SK-MEL-5 (cell line): ENCODE measurements around the gene GCN1. TPM values are rescaled to one million over a fixed set of nuclear protein-coding genes. Genes with fewer than 3 reads are reported as not detected.

Source experiments
- DNase-seq: peaks from one replicate; pipeline ENCODE4 v3.0.0-alpha.2; 2016; ENCODE audit warnings: low read depth, low spot score
- in situ Hi-C: cut with HindIII; loops from 2 replicates; pipeline ENCODE4 v1.10.0; 2016; ENCODE audit warnings: low sequenced_read_pairs, high pct_unique_total_duplicates, low pct_unique_long_range_greater_than_20kb
- total RNA-seq: library from RNA; depleted of rRNA; stranded (reverse); fragments of >200 nt; shearing (Covaris generic); gene quantifications from 2 replicates; pipeline ENCODE4 v1.2.3, GENCODE V29; 2014

Gene GCN1
- total RNA-seq, 1 experiment from 2014 or later = 46.4 TPM

DNA sequence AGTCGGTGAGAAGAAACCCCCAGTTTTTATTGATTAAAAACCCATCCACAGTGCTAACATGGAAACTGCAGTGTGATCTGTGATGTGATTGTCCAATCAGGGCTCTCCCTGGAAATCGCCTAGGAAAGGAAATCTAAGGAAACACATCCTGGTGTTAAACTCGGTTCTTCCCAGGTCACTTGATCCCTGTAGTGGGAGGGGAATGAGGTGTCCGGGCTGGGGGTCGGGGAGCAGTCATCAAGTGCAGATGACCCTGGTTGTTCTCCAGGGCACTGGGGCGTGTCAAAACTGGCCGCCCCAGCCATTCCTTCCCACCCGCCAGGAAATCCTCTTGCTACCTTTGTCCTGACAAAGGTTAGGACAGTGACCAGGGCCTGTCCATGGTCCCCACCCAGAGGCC lies 98.8 kb downstream of the GCN1 start:
- no peak for DNase-seq

DNA sequence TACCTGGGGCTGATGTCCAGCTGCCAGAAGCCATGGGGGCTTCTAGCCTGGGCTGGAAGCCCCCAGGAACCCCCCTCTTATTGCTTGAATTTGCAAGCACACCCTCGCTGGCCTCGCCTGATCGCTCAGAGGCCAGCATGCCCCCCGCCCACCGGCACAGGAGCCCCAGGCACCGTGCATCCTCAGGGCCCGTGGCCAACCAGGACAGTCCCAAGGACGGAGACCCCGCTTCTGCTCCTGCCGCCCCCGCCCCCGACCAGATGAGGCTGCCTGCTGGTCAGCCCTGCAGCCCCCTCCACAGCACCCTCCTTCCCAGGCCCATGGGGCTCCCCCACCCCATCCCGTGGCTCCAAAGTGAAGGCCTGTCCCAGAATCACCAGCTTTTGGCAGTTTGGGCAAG lies 99.2 kb downstream of the GCN1 start:
- no peak for DNase-seq
- in situ Hi-C loops = no loop called here

More for the DNA sequence above, 98.8 kb downstream of the GCN1 start:
- in situ Hi-C loops = no loop called here

DNA sequence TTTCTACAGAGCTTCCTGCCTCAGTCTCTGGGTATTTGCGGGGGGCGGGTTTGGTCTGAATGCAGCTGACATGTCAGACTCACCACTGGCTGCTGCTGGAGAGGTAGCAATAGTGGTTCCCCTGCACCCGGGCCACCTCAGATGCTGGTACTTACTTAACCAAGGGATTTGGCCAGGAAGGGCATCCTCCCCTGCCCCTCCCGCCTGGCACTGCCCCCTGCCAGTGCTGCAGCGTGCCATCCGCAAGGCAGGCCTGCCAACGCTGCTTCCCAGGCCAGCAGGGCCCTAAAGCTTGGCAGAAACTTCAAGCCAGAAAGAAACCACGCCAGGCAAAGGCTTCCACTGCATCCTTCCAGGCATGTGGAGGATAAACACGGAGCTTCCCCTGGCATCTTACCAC lies 100.0 kb downstream of the GCN1 start:
- no peak for DNase-seq
- in situ Hi-C loops = no loop called here

DNA sequence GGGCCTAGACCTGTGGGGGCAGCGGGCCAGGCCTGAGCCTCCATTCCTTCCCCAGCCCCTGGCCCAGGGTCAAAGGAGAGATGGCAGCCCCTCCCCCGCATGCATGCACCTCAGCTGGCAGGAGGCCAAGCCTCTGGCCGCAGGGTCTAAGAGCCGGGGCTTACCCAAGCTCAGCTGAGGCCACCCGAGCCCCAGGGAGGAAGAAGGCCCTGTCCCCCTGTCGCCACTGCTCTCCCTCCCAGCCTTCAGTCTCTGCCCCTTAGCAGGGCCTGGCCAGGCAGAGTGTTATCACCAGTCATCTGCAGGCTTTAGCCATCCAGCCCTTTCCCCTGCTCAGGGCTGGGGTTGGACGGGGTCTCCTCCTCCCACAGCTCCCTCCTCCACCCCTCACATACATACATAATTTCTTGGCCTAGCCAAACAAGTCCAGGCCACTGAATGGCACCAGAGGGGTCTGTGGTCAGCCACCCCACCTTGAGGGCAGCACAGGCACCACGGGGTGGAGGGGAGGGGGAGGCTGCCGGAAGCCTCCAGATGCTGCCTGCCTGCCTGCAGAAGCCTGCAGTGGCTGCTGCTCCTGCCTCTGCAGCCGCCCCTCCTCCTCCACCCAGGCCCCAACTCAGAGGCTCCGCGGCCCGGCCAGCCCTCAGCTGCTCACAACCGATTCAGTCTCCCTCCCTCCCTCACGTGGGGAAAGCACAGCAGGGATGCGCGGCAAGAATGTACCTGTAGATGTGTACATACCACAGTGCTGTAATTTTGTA lies 100.7 kb downstream of the GCN1 start:
- in situ Hi-C loops = no loop called here
- DNase-seq = no peak

DNA sequence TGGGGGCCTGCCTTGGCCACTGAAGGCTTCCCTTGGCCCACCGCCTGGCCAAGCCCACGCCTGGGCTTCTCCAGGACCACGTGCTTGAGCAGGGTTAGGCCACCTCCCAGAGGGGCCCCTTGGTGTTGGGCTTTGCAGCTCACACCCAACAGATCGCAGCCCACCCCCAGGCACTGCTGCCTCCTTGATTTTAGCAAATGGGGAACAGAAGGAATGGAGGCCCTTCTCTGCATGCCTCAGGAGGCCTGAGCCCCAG lies 101.3 kb downstream of the GCN1 start:
- no peak for DNase-seq
- in situ Hi-C loops = no loop called here

DNA sequence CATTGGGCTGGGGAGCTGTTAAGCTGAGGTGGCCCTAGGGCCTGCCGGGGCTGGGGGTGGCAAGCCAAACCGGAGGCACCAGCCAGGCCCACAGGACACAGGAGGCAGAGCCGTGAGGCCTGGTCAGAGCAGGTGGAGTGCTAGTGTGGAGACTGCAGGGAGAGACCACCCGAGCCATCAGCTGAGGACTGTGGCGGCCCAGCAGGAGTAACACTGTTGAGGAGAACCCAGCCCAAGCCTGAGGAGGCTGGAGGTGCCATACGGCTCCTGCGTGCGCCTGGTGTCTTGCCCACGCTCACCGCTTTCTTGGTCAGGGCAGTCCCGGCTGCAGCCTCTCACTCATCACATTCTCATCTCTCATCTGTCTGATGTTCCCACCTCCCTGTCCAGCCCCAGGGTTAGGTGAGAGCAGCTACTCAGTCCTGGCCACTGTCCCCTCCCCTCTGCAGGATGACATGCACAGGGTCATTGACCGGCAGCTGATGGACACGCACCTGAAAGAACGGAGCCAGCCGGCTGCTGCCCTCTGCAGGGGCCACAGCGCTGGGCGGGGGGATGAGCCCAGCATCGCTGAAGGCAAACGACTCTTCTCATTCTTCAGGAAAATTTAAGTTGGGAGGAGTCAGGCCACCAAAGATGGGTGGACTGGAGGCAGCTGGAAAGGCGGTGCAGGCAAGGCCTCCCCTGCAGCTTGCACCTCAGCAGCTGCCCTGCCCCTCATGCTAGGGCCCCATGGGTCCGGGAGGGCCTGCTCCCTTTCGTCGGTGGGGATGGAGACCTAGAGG lies 101.8 kb downstream of the GCN1 start:
- in situ Hi-C loops = no loop called here
- DNase-seq = no peak

DNA sequence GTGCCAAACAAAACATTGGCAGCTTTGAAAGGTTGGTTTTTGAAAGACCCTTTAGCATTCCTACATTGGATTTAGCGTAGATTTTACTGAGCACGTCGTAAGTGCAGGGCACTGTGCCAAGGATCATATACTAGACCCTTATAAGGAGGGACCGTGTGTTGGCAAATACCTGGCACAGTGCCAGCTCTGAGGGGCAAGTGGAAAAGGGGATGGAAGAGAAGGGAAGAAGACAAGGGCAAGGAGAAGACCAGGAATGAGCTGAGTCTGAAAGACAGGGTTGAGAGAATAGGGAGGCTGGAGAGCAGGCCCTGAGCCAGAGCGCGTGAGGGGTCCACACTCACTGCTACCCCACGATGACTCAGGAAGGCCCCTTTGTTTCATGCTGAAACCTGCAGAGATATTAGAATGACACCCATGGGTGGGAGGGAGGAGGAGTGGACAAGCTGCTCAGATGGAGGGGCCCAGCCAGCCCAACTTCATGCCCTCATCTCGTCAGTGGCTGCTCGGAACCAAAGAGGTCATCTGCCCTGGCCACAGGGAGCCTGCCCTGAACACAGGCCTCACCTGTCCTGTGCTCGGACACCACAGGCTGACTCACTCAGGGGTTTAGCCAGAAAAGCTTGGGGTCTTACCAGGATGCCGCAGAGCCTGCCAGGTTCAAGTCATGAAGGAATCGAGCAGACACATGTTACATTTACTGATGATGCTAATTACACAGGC lies 103.0 kb downstream of the GCN1 start:
- in situ Hi-C loops = no loop called here
- no peak for DNase-seq

DNA sequence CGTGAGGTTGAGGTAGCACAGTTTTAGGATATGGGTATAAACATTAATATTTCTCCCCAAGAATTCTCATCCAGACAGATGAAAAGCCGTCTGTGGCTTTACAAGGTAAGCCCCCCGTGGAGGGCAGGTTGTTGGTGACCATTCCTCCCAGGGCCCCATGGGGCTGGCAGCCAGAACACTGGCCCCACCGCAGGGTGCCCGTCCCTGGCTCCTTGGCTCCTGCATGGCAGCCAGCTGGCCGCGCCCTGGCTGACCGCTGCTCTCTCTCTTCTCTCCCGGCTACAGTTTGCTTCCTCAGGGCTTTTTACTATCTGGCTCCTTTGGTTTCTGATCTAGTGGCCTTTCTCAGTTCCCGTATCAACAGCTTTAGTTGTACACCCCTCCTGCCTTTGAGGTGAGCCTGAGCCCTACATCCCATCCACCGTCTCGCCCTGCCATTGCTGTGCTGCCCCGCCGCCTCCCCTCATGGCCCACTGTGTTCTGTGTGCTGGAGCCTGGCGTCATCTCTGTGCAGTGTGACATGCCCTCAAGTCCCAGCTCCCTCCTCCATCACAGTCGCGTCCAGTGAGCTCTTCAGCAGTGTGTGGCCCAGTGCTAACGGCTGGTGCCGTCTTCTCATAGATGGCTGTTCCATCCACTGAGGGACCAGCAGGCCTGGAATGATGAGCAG lies 103.8 kb downstream of the GCN1 start:
- in situ Hi-C loops = no loop called here

DNA sequence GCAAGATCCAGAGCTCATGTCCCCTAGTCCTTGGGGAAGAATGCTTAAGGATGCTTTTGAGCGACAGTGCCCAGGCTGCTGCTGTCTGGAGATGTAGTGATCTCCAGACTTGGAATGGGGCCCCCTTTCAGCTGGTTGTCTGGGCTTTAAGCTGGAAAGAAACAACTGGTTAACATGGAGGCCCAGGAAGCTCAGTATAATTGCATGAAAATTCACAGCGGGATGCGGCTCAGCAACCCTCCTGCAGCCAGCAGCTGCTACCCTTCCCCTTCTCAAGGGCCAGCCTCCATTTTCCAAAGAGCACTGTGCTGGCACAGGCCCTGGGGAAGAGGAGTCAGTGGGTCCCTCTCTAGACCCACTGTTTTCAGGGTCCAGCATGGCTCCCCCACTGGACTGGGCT lies 104.3 kb downstream of the GCN1 start:
- in situ Hi-C loops = no loop called here
- no peak for DNase-seq

More for the DNA sequence above, 103.8 kb downstream of the GCN1 start:
- no peak for DNase-seq

DNA sequence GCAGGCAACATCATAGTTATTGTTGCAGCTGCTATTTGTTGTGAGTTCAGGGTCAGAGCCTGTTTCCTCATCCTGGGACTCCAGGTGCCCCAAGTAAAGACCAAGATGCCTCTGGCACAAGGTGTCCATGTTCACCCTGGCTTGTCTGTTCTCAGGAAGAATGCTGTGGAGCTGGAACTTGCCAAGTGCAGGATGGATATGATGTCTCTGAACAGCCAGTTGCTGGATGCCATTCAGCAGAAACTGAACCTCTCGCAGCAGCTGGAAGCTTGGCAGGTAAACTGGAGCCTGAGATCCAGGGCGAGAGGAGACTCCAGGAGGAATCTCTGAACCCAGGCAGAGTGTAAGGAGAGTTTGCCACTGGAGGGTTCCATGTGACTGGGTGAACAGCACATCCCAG lies 104.7 kb downstream of the GCN1 start:
- in situ Hi-C loops = no loop called here
- DNase-seq = no peak

DNA sequence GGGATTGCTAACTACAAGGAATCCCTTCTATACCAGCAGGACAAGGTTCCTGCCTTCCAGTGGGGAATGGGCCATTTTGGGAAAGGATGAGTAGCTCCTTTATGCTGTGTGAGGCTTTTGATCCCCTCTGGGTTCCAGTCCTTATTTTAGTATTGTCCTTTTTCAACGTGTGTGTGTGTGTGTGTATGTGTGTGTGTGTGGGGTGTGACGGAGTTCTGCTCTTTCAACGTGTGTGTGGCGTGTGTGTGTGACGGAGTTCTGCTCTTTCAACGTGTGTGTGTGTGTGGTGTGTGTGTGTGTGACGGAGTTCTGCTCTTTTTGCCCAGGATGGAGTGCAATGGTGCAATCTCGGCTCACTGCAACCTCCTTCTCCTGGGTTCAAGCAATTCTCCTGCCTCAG lies 105.4 kb downstream of the GCN1 start:
- in situ Hi-C loops = no loop called here
- no peak for DNase-seq

DNA sequence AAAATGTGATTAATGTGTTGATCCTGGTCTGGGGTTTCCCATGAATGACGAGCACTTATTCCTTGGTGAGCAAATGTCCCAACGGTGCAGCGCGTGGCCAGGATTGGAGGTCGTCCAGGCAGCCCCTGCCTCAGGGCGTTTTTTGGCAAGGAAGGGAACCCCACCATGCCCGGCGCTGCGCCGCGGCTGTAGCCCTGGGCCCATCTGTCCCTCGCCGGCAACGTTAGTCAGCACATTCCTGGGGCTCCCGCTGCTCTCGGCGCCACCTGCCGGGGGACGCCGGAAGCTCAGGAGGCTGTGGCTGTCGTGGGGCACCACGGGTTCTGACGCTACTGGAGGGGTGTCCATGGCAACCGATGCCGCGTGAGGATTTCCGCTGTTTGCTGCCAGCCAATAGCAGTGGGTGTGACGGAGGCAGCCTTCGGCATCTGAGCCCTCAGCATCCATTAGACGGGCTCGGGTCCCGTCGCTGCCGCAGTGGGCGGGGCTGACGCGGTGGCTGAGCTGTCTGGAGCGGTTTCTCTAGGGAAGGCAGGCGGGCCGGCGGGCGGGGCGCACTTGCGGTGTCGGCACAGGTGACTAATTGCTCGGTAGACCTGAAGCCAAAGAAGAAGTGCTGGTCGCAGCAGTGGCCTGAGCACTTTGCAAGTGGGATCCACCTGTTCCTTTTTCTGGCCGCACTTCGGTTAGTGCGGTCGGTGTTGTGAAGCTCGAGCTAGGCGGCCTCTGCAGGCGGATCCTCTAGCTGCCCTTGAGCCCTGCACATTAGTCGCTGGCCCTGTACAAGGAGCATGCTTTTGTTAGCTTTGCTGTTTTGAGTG lies 107.5 kb downstream of the GCN1 start:
- in situ Hi-C loops = no loop called here
- peak; percentile 99 for DNase-seq

DNA sequence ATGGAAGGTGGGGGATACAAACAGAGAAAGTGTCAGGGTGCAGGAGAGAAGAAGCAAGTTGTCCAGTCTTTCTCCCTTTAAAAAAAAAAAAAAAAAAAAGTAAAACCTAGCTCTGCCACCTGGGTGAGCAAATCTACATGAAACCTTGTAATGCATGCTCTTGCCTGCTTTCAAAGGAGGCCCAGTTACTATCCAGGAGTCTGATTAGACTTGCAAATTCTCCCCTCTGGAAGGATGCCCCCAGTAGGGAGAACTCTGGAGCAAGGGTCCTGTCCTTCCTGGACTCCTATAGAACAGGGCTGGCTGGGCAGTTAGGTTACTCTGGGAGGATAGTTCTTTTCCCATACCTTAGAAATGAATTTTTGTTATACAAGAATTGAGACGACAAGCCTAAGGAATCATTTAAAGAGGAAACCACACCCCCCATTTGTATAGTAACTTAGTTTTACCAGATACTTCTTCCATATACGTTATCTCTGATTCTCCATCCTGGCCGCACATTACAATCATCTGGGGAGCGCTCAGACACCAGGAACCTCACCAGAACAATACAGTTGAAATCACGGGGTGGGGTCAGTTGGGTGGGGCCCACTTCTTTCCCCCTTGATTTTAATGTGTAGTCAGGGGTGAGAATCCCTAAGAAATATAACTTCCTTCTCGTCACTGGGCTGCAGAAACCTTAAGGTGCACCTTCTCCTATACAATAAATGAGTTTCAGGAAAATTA lies 108.4 kb downstream of the GCN1 start:
- in situ Hi-C loops = no loop called here
- no peak for DNase-seq

DNA sequence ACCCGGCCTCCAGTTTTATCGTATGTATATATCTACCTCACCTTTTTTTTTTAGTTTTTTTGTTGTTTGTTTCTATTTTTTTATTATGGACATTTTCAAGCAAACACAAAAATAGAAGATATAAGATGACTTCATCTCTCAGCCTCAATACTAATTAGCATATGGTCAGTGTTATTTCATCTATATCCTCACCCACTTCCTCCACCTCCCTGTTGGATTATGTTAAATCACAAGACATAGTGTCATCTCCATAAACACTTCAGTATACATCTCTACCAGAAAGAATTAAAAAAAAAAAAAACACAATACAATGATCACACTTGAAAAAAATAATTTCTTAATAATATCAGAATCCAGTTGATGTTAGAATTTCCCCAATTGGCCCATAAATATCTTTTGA lies 112.9 kb downstream of the GCN1 start:
- in situ Hi-C loops = no loop called here
- no peak for DNase-seq

DNA sequence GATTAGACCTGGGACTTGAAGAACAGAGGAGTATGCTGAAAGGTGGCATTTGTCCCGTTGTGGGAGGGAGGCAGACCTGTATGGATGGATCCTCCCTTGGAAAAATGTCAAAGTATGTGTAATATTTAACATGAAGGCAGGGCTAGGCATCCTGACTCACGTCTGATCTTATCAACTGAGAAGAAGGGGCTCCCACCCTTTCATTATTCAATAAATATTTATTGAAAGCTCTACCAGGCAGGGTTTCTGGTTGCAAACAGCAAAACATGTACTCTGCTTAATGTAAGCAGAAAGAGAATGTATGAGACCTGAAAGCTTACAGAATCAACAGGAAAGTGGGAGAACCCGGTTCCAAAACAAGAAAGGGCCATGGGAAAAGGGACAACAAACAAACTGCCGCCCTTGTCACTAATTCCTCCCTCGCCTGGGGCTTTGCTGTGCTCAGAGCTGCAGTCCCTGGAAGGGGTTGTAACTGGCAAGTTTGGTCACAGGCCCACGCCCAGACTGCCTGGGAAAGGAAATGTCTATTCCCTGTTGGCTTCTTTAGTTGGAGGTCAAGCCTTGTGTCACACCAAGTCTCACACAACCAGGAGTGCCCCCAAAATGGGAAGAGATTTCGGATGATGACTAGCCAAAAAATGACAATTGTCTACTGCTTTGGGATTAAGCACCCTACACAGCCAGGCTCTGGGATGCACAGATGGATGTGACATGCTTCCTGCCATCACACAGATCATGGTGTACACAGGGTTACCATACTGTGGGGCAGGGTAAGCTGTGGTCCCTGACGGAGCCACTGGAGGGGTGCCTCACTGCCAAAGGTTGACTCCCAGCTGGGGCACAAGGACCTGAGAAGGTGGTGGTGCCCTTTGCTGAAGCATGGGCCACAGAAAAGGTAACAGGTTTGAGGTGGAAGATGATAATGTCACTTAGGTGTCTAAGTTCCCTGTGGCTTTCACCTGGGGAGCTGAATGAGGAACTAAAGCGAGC lies 114.8 kb downstream of the GCN1 start:
- no peak for DNase-seq
- in situ Hi-C loops = no loop called here

DNA sequence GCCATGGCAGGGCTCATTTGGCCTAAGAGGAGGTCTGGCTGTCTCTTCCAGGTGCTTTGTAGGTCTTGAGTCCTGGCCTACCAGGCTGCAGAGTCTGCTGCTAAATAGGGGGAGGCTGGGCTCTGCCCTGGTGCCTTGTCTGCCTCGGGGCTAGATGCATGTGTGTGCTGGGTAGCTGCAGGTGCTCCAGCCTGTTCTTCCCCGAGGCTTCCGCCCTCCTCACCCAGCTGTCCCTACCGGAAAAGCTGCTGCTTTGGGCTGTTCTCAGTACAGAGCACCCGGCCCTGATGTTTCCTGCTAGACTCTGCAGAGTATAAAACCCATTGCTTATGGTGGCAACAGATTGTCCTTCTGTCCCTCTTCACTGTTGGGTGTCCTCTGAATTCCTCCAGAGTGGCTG lies 115.6 kb downstream of the GCN1 start:
- in situ Hi-C loops = no loop called here
- DNase-seq = no peak
